ENCODE data around the gene ADNP. TPM values are rescaled to one million over a fixed set of nuclear protein-coding genes. Genes with fewer than 3 reads are reported as not detected.

The ADNP gene
- polyA plus RNA-seq, 1 donor (not counting 4 experiments of a cell fraction or from before 2014, with no cell fraction given) = 29.3 TPM

DNA sequence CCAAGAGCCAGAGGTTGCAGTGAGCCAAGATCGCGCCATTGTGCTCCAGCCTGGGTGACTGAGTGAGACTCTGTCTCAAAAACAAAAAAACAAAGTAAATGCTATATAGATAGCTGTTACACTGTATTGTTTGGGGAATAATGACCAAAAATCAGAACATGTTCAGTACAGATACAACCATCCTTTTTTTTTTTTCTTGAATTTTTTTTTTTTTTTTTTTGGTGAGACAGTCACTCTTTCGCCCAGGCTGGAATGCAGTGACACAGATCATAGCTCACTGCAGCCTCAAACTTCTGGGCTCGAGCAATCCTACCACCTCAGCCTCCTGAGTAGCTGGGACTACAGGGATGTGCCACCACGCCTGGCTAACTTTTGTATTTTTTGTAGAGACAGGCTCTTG is 72.7 kb downstream of the ADNP start:
- FAIRE-seq = no peak
- H4K20me1 ChIP-seq (ENCODE audit: control insufficient read depth, extremely low read depth, insufficient read depth, low read length) = no peaks in the 10 kb centered on the region
- DNase-seq (ENCODE audit: low read depth, low spot score) = no peak
- H3K27me3 ChIP-seq (ENCODE audit: control insufficient read depth, extremely low read depth, insufficient read depth, low read length) = no peaks in the 10 kb centered on the region
- no peaks in the 10 kb centered on the region for H3K9me3 ChIP-seq (ENCODE audit: control insufficient read depth, low read depth, low read length)
- no peak overlapping the region for H2AFZ ChIP-seq (ENCODE audit: control insufficient read depth, low read length)
- H3K9me1 ChIP-seq (ENCODE audit: control insufficient read depth, extremely low read depth, insufficient read depth, low read length) = no peaks in the 10 kb centered on the region
- peaks cover 12% of the 10 kb centered on the region for H3K4me1 ChIP-seq (ENCODE audit: control insufficient read depth, extremely low read depth, insufficient read depth, low read length)
- H3K4me2 ChIP-seq (ENCODE audit: control insufficient read depth, extremely low read depth, insufficient read depth, low read depth, low read length) = no peak overlapping the region
- no peaks in the 10 kb centered on the region for H3K36me3 ChIP-seq (ENCODE audit: control insufficient read depth in 2 of 2, extremely low read depth in 1 of 2, insufficient read depth in 2 of 2, low read length in 2 of 2)
- no peak overlapping the region for H3K27ac ChIP-seq (ENCODE audit: control insufficient read depth, insufficient read depth, low read length)
- H3K79me2 ChIP-seq (ENCODE audit: control insufficient read depth, insufficient read depth, low read length) = no peaks in the 10 kb centered on the region
- TF ChIP-seq, protein P1, sequence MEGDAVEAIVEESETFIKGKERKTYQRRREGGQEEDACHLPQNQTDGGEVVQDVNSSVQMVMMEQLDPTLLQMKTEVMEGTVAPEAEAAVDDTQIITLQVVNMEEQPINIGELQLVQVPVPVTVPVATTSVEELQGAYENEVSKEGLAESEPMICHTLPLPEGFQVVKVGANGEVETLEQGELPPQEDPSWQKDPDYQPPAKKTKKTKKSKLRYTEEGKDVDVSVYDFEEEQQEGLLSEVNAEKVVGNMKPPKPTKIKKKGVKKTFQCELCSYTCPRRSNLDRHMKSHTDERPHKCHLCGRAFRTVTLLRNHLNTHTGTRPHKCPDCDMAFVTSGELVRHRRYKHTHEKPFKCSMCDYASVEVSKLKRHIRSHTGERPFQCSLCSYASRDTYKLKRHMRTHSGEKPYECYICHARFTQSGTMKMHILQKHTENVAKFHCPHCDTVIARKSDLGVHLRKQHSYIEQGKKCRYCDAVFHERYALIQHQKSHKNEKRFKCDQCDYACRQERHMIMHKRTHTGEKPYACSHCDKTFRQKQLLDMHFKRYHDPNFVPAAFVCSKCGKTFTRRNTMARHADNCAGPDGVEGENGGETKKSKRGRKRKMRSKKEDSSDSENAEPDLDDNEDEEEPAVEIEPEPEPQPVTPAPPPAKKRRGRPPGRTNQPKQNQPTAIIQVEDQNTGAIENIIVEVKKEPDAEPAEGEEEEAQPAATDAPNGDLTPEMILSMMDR (optimal IDR thresholded peaks at IDR 0.05 in 1 of 3, IDR thresholded peaks at IDR 0.05 in 1 of 3, conservative IDR thresholded peaks at IDR 0.05 in 1 of 3; ENCODE audit: extremely low read depth in 1 of 3, insufficient read depth in 2 of 3, low read length in 3 of 3) = no peak
- TF ChIP-seq EZH2 (IDR thresholded peaks at IDR 0.05; ENCODE audit: low read length) = no peak
- dilution Hi-C loops (cut with MboI; ENCODE audit: extremely low pct_ligation_motif_present, low sequenced_read_pairs) = no loop called here
- no peak overlapping the region for H3K9ac ChIP-seq (ENCODE audit: control insufficient read depth, extremely low read depth, insufficient read depth, low read length)
- no peak overlapping the region for H3K4me3 ChIP-seq (ENCODE audit: control insufficient read depth in 2 of 3, extremely low read depth in 1 of 3, insufficient read depth in 2 of 3, low read depth in 1 of 3, low read length in 3 of 3)

DNA sequence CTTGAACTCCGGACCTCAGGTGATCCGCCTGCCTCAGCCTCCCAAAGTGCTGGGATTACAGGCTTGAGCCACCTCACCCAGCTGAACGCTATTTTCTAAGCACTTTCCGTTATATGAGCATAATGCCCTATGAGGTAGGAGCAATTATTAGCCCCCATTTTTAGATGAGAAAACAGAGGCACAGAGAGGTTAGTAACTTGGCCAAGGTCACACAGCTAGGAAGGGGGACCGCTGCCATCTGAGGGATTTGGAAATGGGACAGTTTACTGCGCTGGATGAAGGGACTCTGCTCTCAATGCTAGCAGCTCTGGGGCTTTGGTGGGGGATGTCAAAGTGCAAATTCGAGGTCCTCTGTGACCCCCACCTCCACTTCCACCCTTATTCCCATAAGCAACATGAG is 73.9 kb downstream of the ADNP start:
- no peak for FAIRE-seq
- H2AFZ ChIP-seq (ENCODE audit: control insufficient read depth, low read length) = no peak overlapping the region
- H3K9ac ChIP-seq (ENCODE audit: control insufficient read depth, extremely low read depth, insufficient read depth, low read length) = no peak overlapping the region
- H3K9me1 ChIP-seq (ENCODE audit: control insufficient read depth, extremely low read depth, insufficient read depth, low read length) = no peaks in the 10 kb centered on the region
- H3K4me1 ChIP-seq (ENCODE audit: control insufficient read depth, extremely low read depth, insufficient read depth, low read length) = peaks cover 12% of the 10 kb centered on the region
- no peaks in the 10 kb centered on the region for H3K9me3 ChIP-seq (ENCODE audit: control insufficient read depth, low read depth, low read length)
- no peak overlapping the region for H3K4me2 ChIP-seq (ENCODE audit: control insufficient read depth, extremely low read depth, insufficient read depth, low read depth, low read length)
- no peaks in the 10 kb centered on the region for H4K20me1 ChIP-seq (ENCODE audit: control insufficient read depth, extremely low read depth, insufficient read depth, low read length)
- TF ChIP-seq, protein P1 (optimal IDR thresholded peaks at IDR 0.05 in 1 of 3, IDR thresholded peaks at IDR 0.05 in 1 of 3, conservative IDR thresholded peaks at IDR 0.05 in 1 of 3; ENCODE audit: extremely low read depth in 1 of 3, insufficient read depth in 2 of 3, low read length in 3 of 3) = no peak
- TF ChIP-seq EZH2 (IDR thresholded peaks at IDR 0.05; ENCODE audit: low read length) = no peak
- H3K36me3 ChIP-seq (ENCODE audit: control insufficient read depth in 2 of 2, extremely low read depth in 1 of 2, insufficient read depth in 2 of 2, low read length in 2 of 2) = no peaks in the 10 kb centered on the region
- no peak for DNase-seq (ENCODE audit: low read depth, low spot score)
- no peaks in the 10 kb centered on the region for H3K79me2 ChIP-seq (ENCODE audit: control insufficient read depth, insufficient read depth, low read length)
- no peak overlapping the region for H3K27ac ChIP-seq (ENCODE audit: control insufficient read depth, insufficient read depth, low read length)
- dilution Hi-C loops (cut with MboI; ENCODE audit: extremely low pct_ligation_motif_present, low sequenced_read_pairs) = no loop called here
- no peak overlapping the region for H3K4me3 ChIP-seq (ENCODE audit: control insufficient read depth in 2 of 3, extremely low read depth in 1 of 3, insufficient read depth in 2 of 3, low read depth in 1 of 3, low read length in 3 of 3)
- H3K27me3 ChIP-seq (ENCODE audit: control insufficient read depth, extremely low read depth, insufficient read depth, low read length) = no peaks in the 10 kb centered on the region
